LHCN-M2 (cell line): ENCODE measurements around the gene ATXN7L1. TPM values are rescaled to one million over a fixed set of nuclear protein-coding genes. Genes with fewer than 3 reads are reported as not detected.
"Not testable (repeated sequence)": the region's sequence is repeated elsewhere in the genome, so short reads cannot be mapped to it uniquely, and the experiment has no call there.

ENCODE experiments used
- DNase-seq: peaks from one replicate; pipeline ENCODE4 v3.0.0-alpha.2; 2012; ENCODE audit warnings: low read depth
- total RNA-seq: library from RNA; depleted of rRNA; stranded (reverse); fragments of >200 nt; gene quantifications from 2 replicates; pipeline ENCODE4 v1.2.3, GENCODE V29; 2014

The ATXN7L1 gene
- total RNA-seq, 1 experiment from 2014 or later: 6.4 TPM

DNA sequence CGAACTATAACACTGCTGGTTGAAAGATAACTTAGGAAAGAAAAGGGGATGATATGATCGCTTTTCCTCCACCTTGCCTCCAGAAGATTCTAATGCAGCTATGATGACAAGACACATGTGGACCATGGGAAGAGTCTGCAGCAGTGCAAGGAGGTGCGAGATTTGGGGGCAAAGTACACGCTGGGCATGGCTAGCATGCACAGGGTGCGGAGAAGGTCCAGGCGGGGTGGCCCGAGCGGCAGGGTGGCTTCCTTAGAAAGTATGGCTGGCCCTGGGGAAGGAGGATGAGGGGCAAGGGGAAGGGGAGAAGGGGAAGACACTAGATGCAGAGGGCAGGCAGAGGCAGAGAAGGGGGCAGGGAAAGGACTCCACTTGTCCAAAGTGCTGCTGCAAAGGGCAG, 15.6 kb downstream of the ATXN7L1 start:
- DNase-seq: no peak

DNA sequence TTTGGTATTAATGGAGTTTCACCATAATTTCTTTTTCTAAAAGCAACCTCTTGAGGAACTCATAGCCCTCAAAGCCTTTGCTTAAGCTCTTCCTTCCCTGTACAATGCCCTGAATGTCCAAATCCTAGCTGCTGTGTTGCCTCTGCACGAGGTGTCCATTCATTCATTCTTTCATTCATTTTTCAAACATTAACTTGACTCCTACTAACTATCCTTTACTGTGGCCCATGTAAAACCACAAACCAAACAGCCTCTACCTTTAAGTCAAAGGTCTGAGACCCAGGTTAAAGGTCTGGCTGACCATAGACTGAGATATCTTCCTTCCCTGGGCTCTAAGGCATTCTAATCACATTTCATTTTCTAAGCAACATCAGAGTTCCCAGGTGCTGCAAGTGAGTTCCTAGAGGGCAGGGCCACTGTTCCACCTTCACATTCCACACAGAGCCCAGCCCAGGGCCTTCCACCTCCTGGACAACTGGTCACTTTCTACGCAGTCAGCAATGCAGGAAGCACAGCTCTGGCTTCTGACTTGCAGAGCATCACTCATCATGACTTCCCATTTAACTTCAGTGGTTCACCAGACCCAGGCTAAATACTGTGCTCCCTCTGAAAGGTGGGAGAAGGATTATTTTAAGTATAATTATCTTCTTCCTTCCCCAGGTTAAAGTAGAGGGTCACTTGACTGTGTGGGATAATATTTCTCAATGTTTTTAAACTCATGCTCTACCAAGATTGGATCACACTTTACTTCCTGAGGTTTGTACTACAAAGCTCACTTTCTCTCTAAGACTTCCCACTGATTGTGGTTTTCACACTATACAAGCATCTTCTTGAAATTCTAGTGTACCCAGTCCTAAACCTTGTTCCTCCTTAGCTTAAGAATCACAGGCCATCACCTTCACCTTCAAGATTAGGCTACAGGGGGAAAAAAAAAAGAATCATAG, 19.1 kb downstream of the ATXN7L1 start:
- DNase-seq: no peak

DNA sequence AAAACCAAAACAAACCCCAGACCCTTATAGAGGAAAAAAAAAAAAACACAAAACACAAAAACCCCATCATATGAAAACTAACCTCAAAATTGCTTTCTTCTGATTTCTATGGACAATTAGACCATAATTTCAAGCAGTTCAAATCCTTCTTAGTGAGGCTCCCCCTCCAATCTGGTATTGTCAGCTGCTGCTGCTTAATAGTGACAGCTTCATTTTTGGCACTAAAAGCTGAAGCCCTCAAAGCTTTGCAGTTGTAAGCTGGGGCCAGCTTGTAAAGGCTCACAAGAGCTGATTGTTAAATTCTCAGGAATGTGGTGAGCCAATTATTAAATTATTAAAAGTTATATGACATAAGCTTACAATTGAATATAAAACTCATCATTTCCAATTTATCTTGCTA, 21.9 kb downstream of the ATXN7L1 start:
- peak; percentile 22 for DNase-seq

DNA sequence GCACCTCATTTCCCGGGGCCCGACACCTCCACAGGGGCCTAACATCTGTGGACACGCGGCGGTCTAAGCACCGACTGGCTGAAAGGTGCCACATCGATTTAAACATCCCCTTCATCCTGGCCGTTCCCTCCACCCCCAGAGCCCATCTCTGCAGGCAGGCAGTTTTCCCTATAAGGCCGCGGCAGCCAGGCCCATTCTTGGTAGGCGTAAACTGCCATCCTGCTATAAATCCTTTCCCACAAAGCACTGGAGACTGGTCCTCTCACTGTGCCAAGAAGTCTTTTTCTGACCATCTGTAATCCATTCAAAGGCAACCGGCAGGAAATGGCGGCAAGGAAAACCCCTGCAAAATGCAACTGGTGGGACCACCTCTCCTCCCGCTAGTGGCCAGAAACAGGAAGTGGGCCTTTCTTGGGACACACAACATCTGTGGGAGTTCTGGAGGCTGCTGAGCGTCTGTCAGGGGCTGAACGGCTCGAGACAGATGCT, 22.4 kb downstream of the ATXN7L1 start:
- no peak for DNase-seq

DNA sequence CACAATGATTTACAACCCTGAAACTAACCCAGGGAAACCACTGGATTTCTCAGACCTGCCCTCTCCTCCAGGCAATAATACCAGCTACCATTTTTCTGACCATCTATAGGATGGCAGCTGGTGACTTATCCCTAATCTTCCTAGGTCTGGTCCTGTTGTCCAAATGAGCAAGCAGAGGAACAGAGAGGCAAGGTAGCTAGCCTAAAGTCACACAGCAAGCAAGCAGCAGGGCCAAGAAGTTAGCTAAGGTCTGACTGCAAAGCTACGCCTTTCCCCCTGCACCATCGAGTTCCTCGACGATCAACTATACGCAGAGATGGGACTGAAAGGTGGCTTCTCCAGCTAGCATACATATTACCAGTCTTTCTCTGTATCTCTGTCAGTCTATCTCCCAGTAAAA, 25.3 kb downstream of the ATXN7L1 start:
- no peak for DNase-seq

DNA sequence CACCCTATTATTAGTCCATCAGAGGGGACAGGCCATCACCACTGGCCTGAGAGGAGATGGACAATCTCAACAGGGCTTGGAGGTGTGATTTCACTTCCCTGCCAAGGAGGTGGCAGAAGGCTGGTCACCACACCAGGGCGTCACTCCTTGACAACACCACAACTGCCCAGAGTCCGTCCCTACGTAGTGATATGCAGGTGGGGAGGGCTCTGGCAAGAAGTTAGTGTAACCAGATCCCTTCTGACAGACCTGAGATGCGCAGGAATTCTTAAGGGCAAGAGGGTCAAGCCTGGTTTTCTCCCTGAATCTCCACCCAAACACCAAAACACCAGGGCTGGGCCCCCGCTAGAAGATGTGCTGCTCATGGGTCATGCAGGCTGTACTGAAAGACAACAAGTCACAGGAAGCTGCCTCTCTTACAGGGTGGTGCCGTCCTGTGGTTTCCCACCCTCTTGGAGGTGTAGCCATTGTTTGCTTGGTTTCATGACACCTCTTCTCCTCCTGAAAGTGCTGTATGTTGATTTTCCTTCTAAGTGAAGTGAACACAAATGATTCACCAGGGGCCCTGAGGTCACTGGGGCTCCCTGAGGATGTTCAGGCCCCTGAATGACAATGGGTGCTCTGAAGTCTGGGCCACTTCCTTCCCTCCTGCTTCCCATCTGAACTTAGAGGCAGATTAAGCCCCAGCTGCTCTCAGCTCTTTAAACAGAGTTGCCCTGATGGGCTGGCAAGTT, 27.1 kb downstream of the ATXN7L1 start:
- peak; percentile 49 for DNase-seq

DNA sequence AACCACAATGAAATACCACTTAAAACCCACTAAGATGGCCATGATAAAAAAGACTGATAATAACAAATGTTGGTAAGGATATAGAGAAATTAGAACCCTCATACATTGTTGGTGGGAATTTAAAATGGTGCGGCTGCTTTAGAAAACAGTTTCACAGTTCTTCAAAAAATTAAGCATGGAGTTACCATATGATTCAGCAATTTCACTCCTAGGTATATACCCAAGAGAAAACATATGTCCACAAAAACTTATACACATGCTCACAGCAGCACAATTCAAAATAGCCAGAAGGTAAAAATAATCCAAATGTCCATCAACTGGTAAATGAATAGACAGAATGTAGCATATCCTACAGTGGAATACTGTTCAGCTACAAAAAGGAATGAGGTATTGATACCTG, 30.0 kb downstream of the ATXN7L1 start:
- DNase-seq: no peak

DNA sequence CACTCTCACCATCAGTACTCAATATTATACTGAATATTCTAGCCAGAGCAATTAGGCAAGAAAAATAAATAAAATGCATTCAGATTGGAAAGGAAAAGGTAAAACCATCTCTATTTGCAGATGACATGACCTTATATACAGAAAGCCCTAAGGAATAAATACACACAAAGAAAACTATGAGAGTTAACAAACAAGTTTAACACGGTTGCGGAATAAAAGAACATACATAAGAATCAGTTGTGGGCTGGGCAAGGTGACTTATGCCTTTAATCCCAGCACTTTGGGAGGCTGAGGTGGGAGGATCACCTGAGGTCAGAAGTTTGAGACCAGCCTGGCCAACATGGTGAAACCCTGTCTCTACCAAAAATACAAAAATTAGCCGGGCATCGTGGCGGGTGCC, 31.7 kb downstream of the ATXN7L1 start:
- not testable (repeated sequence) for DNase-seq

DNA sequence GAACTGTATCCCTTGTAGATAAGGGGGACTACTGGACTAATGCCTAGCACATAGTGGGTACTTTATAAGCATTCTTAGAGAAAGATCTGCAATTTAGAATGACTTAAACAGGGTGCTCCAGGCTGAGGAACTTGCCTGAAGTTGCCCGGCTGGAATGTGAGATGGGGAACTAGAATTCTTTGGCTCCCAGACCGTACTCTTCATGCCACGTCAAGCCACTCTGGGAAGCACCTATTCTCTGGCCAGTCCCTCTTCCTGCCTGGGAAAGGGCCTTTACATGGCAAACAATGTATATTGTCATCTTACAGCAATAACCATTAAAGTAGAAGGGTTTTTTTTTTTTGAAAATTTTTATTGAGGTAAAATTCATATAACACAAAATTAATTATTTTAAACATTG, 34.5 kb downstream of the ATXN7L1 start:
- no peak for DNase-seq

DNA sequence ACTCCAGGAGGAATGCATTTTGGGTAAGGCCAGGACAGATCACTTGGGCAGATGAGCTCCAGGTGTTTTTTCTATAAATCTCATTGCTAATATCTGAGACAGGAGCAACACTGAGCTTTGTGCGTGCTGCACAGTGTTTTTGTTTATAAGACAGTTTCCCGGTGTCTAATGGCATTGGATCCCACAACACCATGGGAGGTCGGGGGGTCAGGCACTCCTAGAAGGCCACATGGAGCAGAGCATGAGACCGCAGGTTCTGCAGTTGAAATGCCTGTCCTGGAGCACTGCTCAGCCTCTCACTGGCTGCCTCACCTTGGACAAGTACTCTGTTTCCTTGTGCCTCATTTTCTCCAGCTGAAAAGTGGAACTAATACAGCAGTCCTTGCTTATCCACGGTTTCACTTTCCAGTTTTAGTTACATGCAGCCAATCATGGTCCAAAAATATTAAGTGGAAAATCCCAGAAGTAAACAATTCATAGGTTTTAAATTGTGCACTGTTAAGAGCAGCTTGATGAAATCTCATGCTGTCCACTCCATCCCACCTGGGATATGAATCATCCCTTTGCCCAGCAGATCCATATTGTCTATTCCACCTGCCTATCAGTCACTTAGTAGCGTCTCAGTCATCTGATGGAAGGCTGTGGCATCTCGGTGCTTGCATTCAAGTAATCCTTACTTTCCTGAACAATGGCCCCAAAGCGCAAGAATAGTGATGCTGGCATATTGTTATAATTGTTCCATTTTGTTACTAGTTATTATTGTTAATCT, 35.2 kb downstream of the ATXN7L1 start:
- DNase-seq: no peak

DNA sequence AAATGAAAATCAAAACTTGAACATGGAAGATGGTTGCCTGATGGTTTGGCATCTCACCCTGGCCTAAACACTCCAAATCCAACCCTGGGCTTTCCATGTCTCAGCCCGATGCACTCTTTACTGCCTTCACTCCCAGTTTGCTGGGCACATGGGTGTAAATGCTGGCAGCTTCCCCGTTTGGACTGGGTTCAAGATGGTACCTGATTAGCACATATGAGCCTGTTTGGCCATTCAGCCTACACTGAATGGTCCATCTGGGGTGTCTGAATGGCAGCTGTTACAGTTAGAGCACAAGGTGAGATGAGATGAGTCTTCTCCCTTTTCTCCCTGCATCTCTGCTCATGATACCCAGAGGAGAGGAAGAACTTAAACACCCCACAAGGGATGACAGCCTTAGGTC, 37.1 kb downstream of the ATXN7L1 start:
- no peak for DNase-seq

DNA sequence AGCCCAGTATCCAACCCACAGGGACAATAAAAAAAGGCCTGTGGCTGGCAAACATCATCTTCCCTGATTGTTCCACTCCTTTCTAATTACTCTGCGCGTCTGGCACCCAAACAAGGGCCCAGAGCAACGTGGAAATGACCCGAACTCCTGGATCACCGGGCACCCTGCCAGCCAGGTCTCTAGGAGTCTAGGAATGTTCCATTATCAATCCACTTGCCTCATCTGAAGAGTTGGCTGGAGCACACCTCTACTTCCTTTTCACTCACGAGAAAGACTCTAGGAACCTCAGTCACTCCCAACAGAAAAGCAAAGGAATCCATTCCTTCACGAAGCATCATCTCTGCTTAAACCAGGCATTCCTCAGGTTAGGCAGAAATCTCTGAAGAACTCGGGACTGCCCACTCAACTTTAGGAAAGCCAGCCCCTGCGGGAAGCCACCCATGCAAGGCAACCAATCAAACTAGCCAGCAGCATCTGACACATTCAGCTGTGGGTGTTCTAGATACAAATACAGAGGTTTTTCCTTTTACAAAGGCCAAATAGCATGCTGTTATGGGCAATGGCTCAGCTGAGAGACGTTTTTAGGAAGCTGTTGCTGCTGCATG, 37.7 kb downstream of the ATXN7L1 start:
- DNase-seq: peak; percentile 26

DNA sequence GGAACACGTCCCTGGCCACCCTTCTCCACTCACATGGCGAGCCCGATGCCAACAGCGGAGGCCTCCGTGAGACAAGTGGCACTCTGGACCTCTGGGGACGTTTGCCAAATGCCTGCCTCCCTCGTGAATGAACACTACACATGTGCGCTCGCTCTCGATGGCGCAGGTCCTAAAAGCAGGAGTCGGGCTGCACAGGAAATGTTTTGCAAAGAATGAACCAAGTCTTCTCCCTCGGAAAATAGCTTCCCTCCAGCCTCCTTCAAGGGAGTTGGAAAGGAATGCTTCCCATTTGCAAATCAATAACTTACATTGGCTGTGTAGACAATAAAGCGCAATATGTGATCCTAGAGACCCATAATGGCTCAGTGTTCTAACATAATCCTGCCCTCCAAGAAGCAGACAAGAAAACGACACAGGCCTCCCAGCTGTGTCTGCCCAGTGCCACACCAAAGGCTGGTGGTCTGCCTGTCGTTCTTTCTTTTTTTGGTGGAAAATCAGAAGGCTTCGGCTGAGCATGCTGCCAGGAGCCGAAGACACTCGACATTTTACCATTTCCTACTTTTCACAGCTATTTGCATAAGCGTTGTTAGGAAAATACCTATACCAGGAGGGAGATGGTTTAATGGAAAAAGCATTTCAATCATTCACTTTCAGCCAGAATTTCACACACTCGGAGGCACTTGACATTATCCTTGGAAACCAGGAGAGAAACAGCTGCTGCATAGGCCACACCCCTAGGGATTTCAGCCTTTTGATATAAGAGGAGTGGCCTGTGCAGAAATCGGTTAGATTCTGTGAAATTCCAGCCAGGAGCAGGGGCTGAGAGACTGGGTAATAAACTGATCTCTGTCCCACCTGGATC, 38.4 kb downstream of the ATXN7L1 start:
- peak; percentile 81 for DNase-seq

DNA sequence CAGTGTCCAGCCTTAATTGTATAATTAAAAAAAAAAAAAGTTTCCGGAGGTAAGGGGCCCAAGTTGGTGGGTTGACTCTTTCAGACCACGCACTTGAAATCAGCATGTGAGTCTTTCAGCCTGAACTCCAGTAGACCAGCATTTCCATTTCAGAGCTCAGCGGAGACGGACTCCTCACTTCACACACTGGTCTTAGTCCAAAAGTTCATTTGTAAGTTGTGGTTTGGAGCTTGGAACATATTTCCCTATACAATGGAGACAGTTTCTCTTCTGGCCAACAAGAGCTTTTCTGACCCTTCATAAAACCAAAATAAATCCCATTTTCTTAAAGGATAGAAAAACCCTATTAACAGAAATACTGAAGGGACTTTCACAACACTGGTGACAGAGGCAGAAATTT, 41.0 kb downstream of the ATXN7L1 start:
- no peak for DNase-seq

DNA sequence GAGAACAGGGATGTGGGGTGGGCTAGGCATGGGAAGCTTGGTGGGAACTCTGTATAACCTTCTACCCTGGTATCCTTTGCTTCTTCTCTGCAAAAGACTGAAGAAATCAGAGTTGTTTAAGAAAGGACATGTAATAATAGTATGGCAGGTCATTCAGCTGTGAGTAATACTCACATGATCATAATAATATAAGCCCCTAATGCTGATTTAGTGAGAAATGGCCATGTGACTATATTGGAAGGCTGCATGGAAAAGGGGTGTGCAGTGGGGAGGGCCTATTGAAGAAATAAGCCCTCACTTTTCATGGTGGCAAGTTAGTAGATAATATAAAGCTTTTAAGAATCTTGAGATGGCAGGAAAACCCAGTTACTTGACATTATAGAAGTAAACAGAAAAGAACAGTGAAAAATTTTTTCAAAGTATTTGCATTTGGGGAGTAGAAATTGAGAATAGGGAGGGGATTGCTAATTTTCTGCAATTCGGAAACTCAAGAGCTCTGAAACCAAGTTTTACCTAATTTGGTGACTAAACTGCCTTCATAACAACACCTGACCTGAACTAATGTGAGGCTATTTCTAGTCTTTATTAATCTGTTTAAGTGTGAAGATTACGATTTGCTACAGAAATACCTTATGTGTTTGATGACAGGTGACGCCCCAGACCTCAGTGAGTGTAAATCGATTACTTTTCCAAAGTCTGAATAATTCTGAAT, 44.4 kb downstream of the ATXN7L1 start:
- DNase-seq: peak; percentile 45

DNA sequence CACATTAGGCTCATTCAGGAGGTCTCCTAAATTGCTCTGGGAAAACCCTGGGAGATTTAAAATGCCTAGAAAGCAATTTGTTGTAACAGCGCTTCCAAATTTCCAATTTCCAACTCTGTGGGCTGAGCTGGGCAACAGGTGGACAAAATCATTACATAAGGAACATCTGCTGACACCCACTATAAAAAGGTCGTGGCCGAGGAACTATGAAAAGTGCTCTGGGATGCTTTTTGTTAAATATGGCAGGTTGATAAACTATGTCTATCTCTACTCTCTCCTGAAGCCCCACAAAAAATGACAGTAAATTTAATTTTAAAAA, 45.1 kb downstream of the ATXN7L1 start:
- DNase-seq: peak; percentile 24

DNA sequence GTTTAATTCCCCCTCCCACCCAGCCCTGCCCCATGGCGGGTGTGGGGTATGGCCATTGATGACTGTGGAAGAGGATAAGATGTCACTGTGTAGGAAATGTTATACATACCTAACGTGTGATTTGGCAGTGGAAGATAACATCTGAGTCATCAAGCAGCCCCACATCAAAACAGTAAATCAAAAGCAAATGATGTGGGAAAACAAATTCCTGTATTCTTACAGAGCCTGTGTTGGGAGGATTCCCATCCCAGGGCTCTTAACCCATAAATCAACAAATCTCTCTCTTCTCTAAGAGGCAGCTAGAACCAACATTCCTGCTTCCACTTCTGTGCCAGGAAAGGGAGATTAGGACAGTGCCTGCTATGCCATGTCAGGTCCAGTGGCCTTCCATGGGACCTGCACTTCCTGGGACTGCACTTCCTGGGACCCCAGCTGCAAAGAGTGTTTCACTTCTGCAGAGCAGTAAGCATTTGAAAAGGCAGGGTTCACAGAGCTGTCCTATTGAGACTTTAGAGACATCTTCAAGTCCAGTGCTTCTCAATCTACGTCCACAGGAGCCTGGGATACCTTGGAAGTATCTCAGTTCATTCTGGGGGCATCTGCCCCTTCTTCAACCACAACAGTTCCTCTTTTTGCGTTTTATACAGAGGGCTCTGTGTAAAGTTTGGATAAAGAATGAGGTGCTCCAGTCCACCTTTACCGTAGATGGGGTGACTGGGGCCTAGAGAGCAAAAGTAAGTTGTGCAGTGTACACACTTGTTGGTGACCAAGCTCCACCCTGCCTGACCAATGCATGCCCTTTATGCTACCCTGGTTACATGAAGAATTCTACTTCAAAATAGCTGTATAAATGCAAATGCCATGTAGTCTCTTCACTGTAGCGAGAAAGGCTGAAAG, 45.7 kb downstream of the ATXN7L1 start:
- peak; percentile 99 for DNase-seq

DNA sequence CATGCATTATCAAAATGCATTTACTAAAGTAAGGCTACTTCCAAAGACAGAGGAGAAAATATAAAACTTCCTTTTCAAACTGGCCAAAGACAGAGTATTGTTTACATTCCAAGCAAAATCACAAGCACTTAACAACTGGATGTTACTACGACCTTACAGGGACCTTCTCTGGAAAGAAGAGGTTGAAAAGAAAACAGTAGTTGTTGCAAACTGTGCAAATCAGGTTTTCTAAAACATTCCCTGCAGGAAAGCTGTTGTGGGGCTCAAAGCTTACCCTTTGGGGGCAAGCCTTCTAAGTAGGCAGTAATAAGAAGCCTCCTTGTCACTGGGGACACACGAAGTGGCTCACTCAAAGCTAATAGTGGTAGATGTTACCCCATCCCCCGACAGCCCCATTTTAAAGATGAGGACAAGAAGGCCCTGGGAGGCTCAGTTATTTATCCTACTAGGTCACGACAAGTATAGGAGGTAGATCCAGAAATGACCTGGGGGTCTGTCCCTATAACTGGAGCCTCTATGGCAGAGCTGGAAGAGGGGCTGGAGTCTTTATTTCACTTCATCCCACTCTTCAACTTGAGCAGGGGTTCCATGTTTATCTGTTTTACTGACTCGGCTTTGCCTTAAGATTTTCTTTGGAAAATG, 46.6 kb downstream of the ATXN7L1 start:
- DNase-seq: no peak
